HepG2 (cell line): ENCODE results near the gene CKMT2. TPM values are rescaled to one million over a fixed set of nuclear protein-coding genes. Genes with fewer than 3 reads are reported as not detected.

Experiments
- ATAC-seq: fragments of 200-7000 bp; cut with Tn5 transposase; 3 replicates; pipeline ENCODE4 v1.9.1; 2020; ENCODE audit warnings: mild to moderate bottlenecking, moderate library complexity
- BruUV-seq: library from RNA; stranded (reverse); fragments of 400-500 nt; replicated peaks from 2 replicates; lab custom pipeline; 2021; lab: Mats Ljungman, UMichigan
- CTCF ChIA-PET: fragments of 300-600 bp; formaldehyde crosslinking; extraction: SDS; loops from one replicate; lab custom pipeline; 2021; ENCODE audit warnings: low total read pairs, inconsistent platforms, low intra/inter-chr PET ratio; lab: Yijun Ruan, JAX
- POLR2A ChIA-PET: fragments of 350-600 bp; sonication (Branson Sonifier 250); formaldehyde crosslinking; loops from one replicate; lab custom pipeline; 2020; ENCODE audit warnings: antibody characterized with exemption, inconsistent platforms; lab: Yijun Ruan, JAX
- DNase-seq: peaks from one replicate; pipeline ENCODE4 v3.0.0-alpha.2; 2015; ENCODE audit warnings: low spot score
- FAIRE-seq: peaks from 3 replicates; lab custom pipeline; 2011; peaks lifted over from hg19 to GRCh38; lab: Jason Lieb, UNC
- H2AFZ ChIP-seq: one replicate; pipeline ENCODE4 v1.6.1; 2011; ENCODE audit warnings: low read length, inconsistent platforms
- H3K27ac ChIP-seq: fragments of 300-600 bp; 3 replicates; pipeline ENCODE4 v1.8.0; 2011; ENCODE audit warnings: mixed run types, mild to moderate bottlenecking, mixed read lengths, low read length, inconsistent platforms; ENCODE audit not compliant: insufficient read depth; ENCODE audit errors: extremely low read length
- H3K27me3 ChIP-seq, 2 experiments: fragments of 200-600 bp in 1 of 2; 2 replicates in 1 of 2; 3 replicates in 1 of 2; pipeline versions ENCODE4 v1.6.0 to v1.8.0; 2011; ENCODE audit warnings: low read length in 2 of 2, mild to moderate bottlenecking in 2 of 2, moderate library complexity in 2 of 2, inconsistent platforms in 1 of 2; ENCODE audit not compliant: insufficient read depth in 2 of 2, control insufficient read depth in 1 of 2
- H3K36me3 ChIP-seq, 2 experiments: fragments of 200-600 bp in 1 of 2; replicated peaks in 1 of 2; 2 replicates in 1 of 2; 3 replicates in 1 of 2; pipeline versions ENCODE4 v1.5.1 to v1.8.0; 2011; ENCODE audit warnings: low read length in 2 of 2, inconsistent platforms in 1 of 2; ENCODE audit not compliant: insufficient read depth in 2 of 2, control insufficient read depth in 1 of 2
- H3K4me1 ChIP-seq: 2 replicates; pipeline ENCODE4 v1.5.1; 2012; ENCODE audit warnings: low read length, inconsistent platforms; ENCODE audit not compliant: insufficient read depth
- H3K4me2 ChIP-seq: 2 replicates; pipeline ENCODE4 v1.6.0; 2011; ENCODE audit warnings: low read depth, low read length, inconsistent platforms
- H3K4me3 ChIP-seq, 3 experiments: fragments of 200-600 bp in 1 of 3; sonication (generic), shearing (Covaris generic) in 1 of 3; replicated peaks in 1 of 3; 2 replicates each; pipeline ENCODE4 v1.5.1; 2011 to 2016; ENCODE audit warnings: low read length in 3 of 3, inconsistent platforms in 2 of 3, low read depth in 2 of 3, mild to moderate bottlenecking in 2 of 3, control low read depth in 1 of 3, mixed read lengths in 1 of 3; ENCODE audit not compliant: insufficient read depth in 1 of 3
- H3K79me2 ChIP-seq: one replicate; pipeline ENCODE4 v1.6.1; 2011; ENCODE audit warnings: low read length, inconsistent platforms; ENCODE audit not compliant: insufficient read depth
- H3K9ac ChIP-seq: 2 replicates; pipeline ENCODE4 v1.6.0; 2011; ENCODE audit warnings: mild to moderate bottlenecking, low read depth, low read length, inconsistent platforms; ENCODE audit not compliant: insufficient read depth
- H3K9me3 ChIP-seq: 2 replicates; pipeline ENCODE4 v1.5.1; 2012; ENCODE audit warnings: mild to moderate bottlenecking, low read length
- H4K20me1 ChIP-seq: 2 replicates; pipeline ENCODE4 v1.6.0; 2011; ENCODE audit warnings: inconsistent platforms, mild to moderate bottlenecking, low read length, moderate library complexity; ENCODE audit not compliant: insufficient read depth
- BRD4 ChIP-seq: sonication (generic); formaldehyde crosslinking; IDR thresholded peaks from 2 replicates; pipeline ENCODE4 v1.4.0; 2020; ENCODE audit warnings: missing genetic modification reagents
- EP300 ChIP-seq, 3 experiments: sonication (generic) in 1 of 3; formaldehyde crosslinking in 1 of 3; IDR thresholded peaks; 2 replicates each; pipeline versions ENCODE4 v1.5.1 to v1.6.1; 2011 to 2020; ENCODE audit warnings: low read depth in 2 of 3, low read length in 2 of 3, borderline replicate concordance in 1 of 3, improper control_type of control experiment in 1 of 3, mild to moderate bottlenecking in 1 of 3, missing genetic modification reagents in 1 of 3, moderate library complexity in 1 of 3
- GMEB1 ChIP-seq: sonication (generic); formaldehyde crosslinking; IDR thresholded peaks from 2 replicates; pipeline ENCODE4 v1.5.1; 2020; ENCODE audit warnings: missing genetic modification reagents, mild to moderate bottlenecking, borderline replicate concordance
- PBX2 ChIP-seq: IDR thresholded peaks from 2 replicates; pipeline ENCODE4 v1.6.1; 2016; ENCODE audit warnings: control low read depth
- PCBP2 ChIP-seq: fragments of 200-400 bp; formaldehyde crosslinking; optimal IDR thresholded peaks from 2 replicates; pipeline ENCODE3; 2018; ENCODE audit warnings: low read length, low read depth; ENCODE audit not compliant: poor library complexity, severe bottlenecking
- RAD21 ChIP-seq: fragments of 450-650 bp; formaldehyde crosslinking; IDR thresholded peaks from 2 replicates; pipeline ENCODE4 v1.5.0; 2020; ENCODE audit warnings: mild to moderate bottlenecking
- TFDP2 ChIP-seq: sonication (generic); formaldehyde crosslinking; IDR thresholded peaks from 2 replicates; pipeline ENCODE4 v1.4.0; 2020; ENCODE audit warnings: missing genetic modification reagents
- TFE3 ChIP-seq: IDR thresholded peaks from 2 replicates; pipeline ENCODE4 v1.6.1; 2016
- ZBTB38 ChIP-seq: sonication (generic); formaldehyde crosslinking; IDR thresholded peaks from 2 replicates; pipeline ENCODE4 v1.5.1; 2020; ENCODE audit warnings: mild to moderate bottlenecking, missing genetic modification reagents
- ZNF3 ChIP-seq: IDR thresholded peaks from 2 replicates; pipeline ENCODE4 v1.7.0; 2017; ENCODE audit warnings: inconsistent platforms
- ZNF747 ChIP-seq: sonication (generic); formaldehyde crosslinking; IDR thresholded peaks from 2 replicates; pipeline ENCODE4 v1.8.1; 2023; ENCODE audit warnings: missing genetic modification reagents, mild to moderate bottlenecking, borderline replicate concordance
- WGBS: methylation state at CpG from one replicate; pipeline ENCODE4 v1.1.6; 2017; ENCODE audit warnings: low lambda C conversion rate; 5-methylcytosine and 5-hydroxymethylcytosine counted together
- in situ Hi-C: cut with HindIII; loops from 2 replicates; pipeline ENCODE4 v1.10.0; 2017; ENCODE audit warnings: low pct_unique_long_range_greater_than_20kb; ENCODE audit not compliant: extremely low pct_ligation_motif_present
- intact Hi-C: fragments of 100-400 bp; cut with micrococcal nuclease; formaldehyde crosslinking; loops from one replicate; pipeline ENCODE4 v1.10.0; 2022; ENCODE audit not compliant: unreplicated experiment
- polyA plus RNA-seq, 8 experiments: library from polyadenylated mRNA; depleted of rRNA in 3 of 8; stranded (reverse) in 7 of 8; unstranded in 1 of 8; fragments of >200 nt; fragmentation: Illumina TruSeq in 4 of 8; extraction: Trizol in 4 of 8; gene quantifications; 2 replicates each; pipeline versions ENCODE4 v1.2.1 to v1.2.3, GENCODE V29; 2011 to 2016; ENCODE audit warnings: low read depth in 4 of 8, missing spikeins in 1 of 8, mixed read lengths in 1 of 8; ENCODE audit not compliant: insufficient read depth in 1 of 8
- total RNA-seq, 5 experiments: library from RNA; depleted of rRNA; stranded (reverse); fragments of >200 nt; fragmentation: Illumina TruSeq; extraction: Trizol; gene quantifications; 2 replicates each; pipeline ENCODE4 v1.2.3, GENCODE V29; 2016; ENCODE audit warnings: low read depth in 1 of 5

Gene CKMT2
- total and polyA plus RNA-seq, 2 of the 13 experiments (the other 11 are each of a cell fraction or from before 2014, with no cell fraction given): 1.2 to 8.8 TPM

- TF ChIP-seq GMEB1 (CRISPR knock-in tag): no peak
- TF ChIP-seq EP300 (IDR thresholded peaks at IDR 0.05; ENCODE audit: low read depth in 2 of 2, low read length in 2 of 2): no peak
- TF ChIP-seq EP300 (CRISPR knock-in tag; IDR thresholded peaks at IDR 0.05; ENCODE audit: borderline replicate concordance): no peak
- TF ChIP-seq BRD4 (CRISPR knock-in tag): no peak
- no peak for TF ChIP-seq ZNF3 (CRISPR knock-in tag)
- no peak for TF ChIP-seq RAD21 (CRISPR knock-in tag)
- no peak for TF ChIP-seq ZNF747 (CRISPR knock-in tag)
- TF ChIP-seq PBX2: no peak
These were observed 21.9 kb downstream of the CKMT2 start (continued) for GRCh38 chr5:81254886-81255559.

- no peak overlapping the region for H3K4me3 ChIP-seq
- H3K36me3 ChIP-seq: peaks cover 0 to 7% of the 10 kb centered on the region in 2 experiments; a peak in 1 of 5 replicates
- WGBS: 100% methylated on average over 1 of the region's 1 CpG
- H3K4me2 ChIP-seq: no peak overlapping the region
- H4K20me1 ChIP-seq: no peaks in the 10 kb centered on the region
- TF ChIP-seq TFDP2 (CRISPR knock-in tag) (no peak), TFE3 (CRISPR knock-in tag) (no peak), ZBTB38 (CRISPR knock-in tag) (no peak), PCBP2 (no peak)
- TF ChIP-seq, all 625 proteins: peak for 0
- BruUV-seq: no TSS peak
- Histone ChIP-seq H3K27ac (no peak overlapping the region), H2AFZ (no peak overlapping the region), H3K4me1 (no peaks in the 10 kb centered on the region), H3K79me2 (no peaks in the 10 kb centered on the region), H3K9ac (no peak overlapping the region), H3K9me3 (no peaks in the 10 kb centered on the region), H3K27me3 (no peaks in the 10 kb centered on the region)
- ChIA-PET POLR2A (no interaction called here), CTCF (no interaction called here)
- in situ Hi-C loops: no loop called here
- intact Hi-C loops: no loop called here
- ATAC-seq: no peak
- no peak for FAIRE-seq
- no peak for DNase-seq
These were observed 23.6 kb downstream of the CKMT2 start for GRCh38 chr5:81256766-81257165.
